Measurements from ENCODE around the gene TICRR.
A peak's percentile ranks its signal among the peaks of the same experiment; 100 is the strongest.

TICRR gene

DNA sequence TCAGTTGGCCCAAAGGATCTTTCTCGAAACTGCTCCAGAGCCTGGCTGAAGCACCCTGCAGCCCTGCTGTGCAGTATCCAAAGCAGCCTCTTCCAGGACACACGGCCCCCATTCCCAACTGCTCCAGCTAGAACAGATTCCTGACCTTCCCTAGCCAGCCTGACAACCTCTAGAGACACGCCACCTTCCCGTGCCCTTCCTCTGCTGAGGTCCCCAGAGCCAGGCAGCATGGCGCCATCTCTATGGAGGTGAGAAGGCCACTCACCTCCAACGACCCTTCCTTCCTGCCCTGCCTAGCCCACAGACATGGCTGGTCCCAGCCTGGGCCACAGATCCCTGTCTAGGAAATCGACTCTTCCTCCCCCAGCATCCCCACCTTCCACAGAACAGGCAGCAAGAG, 76.9 kb downstream of the TICRR start:
- no peak for DNase-seq

DNA sequence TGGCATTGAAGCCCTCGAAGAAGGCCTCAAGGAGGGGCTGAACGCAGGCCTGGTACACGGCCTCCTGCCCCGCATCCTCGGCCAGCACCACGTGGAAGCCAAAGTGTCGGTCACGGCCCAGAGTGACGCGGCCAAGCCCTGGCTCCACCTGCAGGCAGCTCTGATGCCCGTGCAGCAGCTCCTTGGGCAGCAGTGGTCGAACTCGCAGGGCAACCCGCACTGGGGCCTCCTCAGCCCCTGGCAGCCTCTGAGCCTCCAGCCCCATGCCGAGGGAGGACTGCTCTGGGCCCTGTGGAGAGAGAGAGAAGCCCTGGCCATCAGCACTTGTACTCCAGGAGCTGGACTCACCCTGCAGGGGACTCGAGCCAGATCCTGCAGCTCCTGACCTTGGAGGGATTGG, 77.4 kb downstream of the TICRR start:
- DNase-seq = no peak

DNA sequence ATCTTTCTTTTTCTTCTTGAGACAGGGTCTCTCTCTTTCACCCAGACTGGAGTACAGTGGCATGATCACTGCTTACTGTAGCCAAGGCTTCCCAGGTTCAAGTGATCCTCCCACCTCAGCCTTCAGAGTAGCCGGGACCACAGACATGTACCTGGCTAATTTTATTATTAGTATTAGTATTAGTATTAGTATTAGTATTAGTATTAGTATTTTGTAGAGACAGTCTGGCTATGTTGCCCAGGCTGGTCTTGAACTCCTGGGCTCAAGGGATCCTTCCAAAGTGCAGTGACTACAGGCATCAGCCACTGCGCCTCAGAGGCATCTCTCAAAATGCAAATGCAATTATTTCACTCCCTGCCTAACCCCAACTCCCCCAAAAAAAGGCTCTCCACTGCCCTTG, 78.3 kb downstream of the TICRR start:
- no peak for DNase-seq

DNA sequence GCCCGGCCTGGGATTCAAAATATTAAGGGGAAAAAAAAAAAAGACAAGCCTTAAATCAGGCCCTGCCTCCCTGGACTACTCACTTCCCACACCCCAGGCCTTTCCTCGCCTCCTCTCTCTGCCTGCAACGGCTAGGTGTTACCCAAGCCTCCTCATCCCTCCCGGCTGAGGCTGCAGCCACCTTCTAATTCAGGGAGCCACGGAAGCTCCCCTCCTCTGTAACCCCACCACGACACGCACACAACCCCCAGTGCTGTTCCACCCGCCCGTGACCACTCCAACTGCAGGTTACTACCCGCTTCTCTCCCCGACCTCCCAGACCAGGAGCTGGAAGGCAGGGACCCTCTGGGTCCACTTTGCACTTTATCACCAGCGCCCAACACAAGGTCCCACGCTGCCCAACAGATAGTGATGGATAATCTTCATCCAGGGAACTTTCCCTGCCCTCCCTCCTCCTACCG, 79.1 kb downstream of the TICRR start:
- DNase-seq = no peak

DNA sequence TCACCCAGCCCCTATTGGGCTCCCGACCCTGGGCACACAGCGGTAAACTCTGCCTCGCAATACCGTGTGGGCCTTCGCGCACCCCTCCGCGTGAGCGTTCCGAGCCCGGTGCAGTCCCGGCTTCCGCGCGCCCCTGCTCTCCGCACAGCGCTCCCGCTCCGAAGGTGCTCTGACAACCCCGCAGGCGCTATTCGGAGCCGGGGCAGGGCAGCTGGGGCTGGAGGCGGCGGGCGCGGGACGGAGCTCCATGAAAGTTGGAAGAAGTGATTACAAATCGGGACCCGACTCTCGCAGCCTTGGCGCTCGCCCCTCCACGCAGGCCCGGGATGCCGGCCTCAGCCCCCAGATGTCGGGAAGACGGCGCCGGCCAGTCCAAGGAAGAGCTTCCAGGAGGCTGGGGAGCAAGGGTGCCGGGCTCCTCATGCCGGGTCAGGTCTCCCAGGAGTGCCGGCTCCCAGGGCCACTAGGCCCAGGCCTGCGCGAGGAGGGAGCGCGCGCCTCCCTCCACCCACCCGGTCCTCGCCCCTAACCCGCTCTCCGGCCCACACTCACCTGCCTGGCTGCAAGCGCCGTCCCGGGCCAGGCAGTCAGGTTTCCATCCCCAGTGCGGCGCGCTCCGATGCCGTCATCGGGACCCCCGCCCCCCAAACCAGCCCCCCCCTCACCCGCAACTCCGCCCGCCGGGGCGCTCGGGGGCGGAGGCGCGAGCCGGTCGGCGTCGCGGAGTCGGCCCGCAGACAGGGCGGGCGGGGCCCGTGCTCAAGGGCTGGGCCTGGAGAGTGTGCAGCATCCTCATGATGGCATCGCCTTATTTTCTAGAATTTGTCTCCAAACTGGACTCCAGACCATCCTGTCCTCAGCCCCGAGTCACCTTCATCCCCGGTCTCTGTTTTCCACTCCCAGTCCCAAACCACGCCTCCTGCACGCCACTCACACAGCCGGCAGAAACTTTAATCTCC, 79.9 kb downstream of the TICRR start, which contains the start of gene KIF7:
Gene KIF7, minus strand, starts transcription at position 621 of the 959 bp plus-strand sequence. CDS start 2,537 bp downstream, outside the sequence.
- peak in 9 of 56 donors; percentile 13 to 47 (median 21) for DNase-seq

DNA sequence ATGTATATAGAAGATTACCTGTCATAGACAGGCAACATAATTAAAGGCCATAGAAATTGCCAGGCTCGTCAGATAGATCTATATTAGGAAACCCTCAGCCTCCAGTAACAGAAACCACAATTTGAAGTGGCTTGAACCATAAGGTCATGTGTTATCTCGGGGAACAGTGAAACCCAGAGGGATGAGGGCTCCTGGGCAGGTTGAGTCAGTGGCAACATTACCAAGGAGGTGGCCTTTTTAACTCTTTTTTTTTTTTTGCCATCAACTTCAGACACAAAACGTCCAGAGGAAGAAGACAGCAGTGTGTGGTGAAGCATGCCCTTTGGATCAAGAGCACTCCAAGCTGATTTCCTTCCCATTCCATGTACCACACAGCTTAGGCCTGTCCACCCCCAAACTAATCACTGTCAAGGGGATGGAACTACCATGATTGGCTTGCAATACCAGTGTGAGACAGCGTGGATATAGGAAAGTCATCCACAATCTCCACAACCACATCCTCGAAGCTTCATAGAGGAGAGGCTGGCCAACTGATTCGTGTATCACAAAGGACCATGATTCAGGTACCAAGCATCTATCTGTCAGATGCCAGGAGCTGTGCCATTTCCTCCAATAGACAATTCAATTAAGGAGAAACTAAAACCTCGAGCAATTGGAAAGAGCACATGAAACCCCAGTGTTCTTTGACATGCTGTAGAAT, 81.0 kb downstream of the TICRR start:
- DNase-seq = no peak

DNA sequence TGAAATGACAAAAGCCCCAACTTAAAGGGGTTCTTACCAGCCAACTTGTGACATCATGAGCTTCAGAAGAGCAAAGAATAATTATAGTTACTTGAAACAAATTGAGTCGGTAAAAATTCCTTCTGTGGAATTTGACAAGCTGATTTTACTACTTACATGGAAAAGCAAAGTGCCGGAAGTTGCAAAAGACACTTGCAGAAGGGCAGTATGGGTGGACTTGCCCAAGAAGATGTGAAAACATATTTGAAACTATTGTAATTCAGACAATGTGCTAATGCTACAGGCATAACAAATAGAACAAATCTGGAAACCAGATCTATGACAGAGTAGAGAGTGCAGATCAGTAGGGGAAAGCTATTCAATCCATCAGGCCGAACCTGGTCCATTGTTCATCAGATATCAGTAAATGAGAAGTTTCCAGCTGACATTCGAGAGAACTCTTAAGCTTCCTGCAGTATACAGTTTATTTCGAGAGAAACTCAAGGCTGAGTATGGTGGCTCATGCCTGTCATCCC, 82.5 kb downstream of the TICRR start:
- no peak for DNase-seq

DNA sequence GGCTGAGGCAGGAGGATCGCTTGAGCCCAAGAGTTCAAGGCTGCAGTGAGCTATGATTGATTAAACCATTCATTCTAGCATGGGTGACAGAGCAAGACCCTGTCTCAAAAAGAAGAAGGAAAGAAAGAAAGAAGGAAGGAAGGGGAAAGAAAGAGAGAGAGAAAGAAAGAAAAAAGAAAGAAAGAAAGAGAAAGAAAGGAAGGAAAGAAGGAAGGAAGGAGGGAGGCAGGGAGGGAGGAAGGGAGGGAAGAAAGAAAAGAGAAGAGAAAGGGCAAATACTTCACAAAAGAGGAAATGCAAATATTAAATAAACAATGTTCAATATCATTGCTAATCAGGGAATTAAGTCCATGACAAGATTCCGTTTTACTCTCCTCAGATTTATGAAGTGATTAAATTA, 84.0 kb downstream of the TICRR start:
- no peak for DNase-seq

DNA sequence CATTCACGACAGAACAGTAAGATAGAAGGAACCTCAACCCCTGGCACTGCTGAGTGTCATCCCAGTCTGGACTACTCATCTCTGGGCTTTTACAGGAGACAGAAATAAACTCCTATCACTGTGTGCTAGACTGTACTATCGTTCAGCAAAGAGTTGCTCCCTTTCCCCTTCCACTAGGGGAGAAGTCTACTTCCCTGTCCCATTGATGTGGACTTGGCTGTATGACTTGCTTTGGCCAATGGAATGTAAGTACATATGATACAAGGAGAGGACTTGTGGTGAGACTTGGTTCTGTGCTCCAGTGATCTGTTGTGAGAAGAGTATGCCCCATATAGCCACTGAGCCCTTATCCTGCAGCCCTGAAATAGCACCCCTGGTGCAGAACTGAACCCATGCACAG, 85.3 kb downstream of the TICRR start:
- DNase-seq = no peak

DNA sequence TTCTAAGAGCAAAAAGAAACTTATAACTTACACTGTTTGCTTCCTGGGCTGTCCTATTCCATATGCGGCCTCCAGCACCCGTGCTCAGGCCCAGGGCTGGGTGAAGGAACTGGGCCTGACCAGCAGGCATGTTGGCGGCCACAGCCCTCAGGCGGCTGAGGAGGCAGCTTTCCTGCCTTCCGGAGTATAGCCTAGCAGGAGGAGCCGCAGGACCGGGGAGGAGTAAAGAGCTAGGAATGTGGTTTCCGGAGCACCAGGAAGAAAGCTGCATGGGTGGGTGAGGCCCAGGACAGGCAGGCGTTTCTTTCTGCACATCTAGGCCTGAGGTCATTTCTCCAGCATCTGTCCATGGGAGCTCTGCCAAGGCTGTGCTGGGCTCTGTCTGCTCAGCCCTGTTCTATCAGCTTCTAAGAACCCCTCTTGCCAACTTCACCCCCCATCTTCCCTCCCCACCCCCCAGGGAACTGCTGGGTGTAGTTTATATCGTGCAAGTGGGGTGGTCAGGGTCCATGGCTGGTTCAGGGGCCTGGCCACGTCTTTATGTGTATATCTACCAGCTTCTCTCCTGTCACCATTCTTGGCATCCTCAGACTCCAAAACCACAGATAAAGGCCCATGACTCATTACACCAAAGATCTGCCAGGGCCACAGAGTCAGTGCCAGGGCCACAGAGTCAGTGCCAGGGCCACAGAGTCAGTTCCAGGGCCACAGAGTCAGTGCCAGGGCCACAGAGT, 87.8 kb downstream of the TICRR start:
- no peak for DNase-seq

DNA sequence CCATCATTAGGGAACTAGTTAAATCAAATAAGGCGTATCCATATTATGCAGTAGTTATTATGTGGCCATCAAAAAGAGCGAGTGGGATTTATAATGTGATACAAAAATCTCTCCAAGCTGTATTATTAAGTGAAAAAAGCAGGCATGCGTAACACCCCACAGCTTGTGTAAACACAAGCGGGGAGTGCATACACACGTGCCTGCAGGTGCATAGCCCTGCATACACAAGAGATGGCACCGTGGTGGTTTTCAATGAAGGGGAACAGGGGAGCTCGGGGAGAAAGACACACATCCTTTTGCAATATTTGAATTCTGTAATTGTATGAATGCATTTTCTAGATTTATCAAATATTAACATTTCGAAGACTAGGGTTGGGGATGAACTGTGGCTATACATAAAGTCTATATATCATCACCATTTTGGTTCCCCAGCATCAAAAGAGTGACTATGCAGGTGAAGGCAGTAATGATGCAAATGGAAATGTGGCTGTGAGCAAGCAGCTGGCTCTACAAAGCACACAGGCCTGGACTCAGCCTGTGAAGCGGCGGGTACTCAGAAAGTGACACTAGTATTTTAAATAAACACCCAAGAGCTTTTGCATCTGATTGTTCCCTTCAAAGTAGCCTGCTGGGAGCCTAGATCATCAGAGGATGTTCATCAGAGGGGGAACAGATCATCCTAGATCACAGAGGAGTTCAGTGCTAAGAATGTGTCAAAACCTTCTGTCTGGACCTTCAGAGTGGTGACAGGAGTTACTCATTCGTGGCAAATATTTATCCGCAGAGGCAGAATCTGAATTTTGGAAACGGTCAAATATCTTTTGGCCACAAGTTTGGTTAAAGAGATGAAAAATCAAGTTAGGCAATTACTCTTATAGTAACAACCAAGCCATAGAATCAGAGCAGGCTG, 89.4 kb downstream of the TICRR start:
- DNase-seq = no peak

DNA sequence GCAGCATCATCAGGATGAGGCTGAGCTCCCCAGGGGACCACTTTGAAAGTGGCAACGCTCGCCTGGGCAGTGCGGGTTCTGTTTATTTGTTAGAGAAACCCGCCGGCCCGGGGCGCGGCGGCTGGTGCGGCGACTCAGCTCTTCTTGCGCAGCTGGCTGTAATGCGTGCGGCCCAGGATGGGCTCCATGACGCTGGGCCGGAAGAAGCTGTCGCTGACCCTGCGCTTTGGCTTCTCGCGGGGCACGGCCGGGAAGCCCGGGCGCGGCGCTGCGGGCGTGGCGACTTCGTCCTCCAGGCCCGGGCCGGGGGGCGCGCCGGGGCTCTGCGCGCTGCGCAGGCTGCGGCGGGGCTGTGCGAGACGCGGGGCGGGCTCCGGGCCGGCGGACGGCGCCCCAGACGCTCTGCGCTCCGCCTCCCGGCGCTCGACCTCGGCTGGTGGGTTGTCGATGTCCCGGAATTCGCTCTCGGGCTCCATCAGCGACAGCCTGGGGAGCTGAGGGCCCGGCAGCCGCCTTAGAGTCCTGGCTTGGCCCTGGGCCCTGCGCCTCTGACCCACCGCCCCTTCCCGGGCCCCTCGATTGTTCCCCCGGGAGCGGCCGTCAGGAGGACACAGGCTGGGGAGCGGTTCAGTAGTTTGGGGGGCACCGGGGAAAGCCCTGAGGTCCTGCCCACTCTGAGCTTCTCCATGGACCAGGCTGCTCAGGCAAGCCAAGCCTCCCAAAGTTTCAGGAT, 90.3 kb downstream of the TICRR start:
- DNase-seq = peak in 8 of 56 donors; percentile 13 to 30 (median 21)

DNA sequence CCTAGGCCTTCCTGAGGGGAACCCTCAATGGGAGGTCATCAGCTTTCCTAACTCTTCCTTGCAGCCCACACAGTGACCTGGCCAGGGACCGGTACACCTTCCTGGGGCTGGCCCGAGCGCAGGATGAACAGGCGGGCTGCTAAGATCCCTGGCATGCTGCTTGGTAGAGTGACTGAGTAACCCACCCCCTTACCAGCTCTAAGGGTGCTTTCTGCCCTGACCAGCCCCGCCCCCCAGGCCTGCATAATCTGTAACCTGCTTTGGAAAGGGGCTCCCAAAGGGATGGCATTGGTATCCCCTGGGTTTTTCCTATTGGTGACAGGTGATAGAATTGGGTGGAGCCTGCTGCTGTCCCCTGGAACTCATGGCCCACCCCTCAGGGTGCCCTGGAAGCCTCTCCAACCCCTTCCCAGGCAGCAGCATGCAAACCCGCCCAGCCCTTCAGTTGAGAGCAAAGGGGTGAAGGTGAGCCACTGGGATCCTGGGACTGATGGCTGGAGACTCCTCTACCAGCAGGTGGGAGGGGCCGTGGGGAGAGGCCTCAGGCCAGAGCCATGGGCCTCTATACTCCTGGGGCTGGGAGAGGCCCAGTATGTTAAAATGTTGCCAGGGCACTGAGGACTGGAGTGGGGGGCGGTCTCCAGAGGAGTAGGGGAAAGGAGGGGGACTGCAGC, 91.1 kb downstream of the TICRR start:
- no peak for DNase-seq

DNA sequence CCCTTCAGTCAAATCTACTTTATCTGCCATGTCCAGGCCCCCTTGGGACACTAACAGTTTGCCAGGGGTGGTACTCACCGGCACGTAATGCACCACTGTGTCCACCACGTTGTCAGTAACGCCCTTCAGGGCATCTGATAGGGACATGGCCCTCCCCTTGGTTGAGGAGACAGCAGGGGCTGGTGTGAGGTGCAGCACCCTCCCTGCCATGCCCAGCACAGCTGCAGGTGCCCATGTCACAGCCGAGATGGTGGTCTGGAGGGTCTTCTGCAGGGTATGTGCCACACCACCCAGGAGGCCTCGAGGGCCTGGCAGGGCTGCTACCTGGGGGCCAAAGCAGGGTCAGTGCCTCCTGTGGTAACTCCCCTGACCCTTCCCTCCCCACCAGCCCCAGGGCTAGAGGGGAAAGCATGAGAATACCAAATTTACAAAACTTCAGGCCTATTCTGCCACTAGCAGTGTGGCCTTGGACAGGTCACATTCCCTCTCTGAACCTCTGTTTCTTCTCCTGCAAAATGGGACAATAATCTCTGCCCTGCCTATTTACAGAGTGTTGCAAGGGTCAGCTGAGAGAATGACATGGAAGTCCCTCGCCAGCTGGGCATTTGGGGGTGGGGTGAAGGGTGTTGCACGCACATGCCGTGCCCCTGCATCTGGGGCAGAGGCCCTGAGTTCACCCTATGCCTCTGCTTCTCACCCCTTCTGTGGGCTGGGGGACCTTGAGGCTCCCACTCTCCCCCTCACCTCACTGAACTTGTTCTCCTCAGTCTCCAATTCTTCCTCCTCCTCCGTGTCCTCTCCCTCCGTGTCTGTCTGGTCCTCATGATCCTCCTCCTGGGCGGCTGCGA, 91.8 kb downstream of the TICRR start:
- no peak for DNase-seq

DNA sequence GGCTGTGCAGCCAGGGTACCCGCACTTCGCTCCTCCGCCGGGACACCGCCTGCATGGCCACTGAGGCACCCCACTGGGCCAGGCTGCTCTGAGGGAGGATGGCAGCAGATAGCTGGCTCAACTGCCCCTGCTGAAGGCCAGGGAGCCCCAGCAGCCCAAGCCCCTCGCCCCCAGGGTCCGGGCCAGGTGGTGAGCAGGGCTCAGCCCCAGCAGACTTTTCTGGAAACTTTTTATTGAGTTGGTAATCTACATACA, 92.4 kb downstream of the TICRR start:
- no peak for DNase-seq

DNA sequence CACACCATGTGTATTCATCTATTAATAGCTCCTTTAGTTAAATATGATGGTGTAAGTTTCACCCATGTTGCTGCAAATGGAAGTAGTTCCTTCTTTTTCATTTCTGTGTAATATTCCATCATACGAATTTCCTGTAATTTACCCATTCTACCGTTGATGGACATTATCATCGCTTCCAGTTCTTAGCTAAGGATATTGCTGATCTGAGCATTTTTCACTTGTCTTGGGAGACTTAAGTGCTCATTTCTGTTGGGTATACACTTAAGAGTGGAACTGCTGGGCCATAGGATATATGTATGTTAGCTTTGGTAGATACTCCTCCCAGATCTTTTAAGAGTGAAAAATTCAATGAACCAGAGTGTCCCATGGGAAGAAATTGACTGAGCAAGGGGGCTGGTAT, 92.9 kb downstream of the TICRR start:
- DNase-seq = no peak

DNA sequence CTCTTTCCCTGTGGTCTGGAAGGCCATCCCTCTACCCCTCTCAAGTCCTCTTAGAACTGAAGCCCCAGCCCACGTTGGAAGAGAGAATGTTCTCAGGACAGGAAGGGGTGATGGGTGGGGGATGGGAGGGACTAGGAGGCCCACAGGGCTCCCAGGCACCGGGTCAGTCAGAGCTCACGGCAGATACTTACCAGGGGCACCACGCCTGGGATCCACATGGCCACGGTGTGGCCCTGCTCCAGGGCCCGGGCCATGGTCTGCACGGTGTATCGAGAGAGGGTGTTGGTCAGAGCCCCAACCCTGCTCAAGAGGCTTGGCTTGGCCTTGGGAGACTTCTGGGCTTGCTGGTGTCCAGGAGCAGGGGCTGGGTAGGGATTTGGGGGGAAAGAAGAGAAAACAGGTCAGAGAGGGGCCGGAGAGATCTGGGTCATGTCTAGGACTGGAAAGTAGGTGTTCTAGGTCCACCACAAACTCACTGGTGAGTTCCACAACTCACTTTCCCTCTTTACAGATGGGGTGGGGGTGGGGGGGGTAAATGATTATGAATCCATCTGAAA, 94.1 kb downstream of the TICRR start:
- DNase-seq = no peak

DNA sequence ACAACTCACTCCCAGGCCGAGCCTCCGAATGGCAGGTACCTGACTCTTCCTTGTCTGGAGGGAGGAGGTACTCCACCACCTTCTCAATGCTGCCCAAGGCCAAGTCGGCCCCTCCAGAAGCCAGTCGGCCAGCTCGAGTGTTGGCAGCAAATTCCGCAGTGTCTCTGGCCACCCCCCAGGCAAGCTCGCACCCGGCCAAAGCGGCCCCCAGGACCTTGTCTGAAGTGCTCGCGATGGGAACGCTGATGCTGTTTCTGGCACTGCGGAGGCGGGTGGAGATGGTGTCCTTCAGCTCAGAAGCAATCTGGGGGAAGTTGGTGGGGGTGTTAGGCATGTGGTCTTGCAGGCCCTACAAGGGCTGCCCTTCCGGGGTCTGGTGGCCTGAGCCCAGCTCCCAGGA, 94.7 kb downstream of the TICRR start:
- DNase-seq = no peak

Measured in amygdala (tissue), 56 donors.